ENCODE measurements around the gene FAM131C. TPM values are rescaled to one million over a fixed set of nuclear protein-coding genes. Genes with fewer than 3 reads are reported as not detected.

FAM131C gene
- total and polyA plus RNA-seq, 8 donors = 0.31 to 13.5 (median 1.7) TPM

- WGBS, 2 donors = 90 to 93% methylated on average over 9 of the region's 9 CpGs
Measured at GRCh38 chr1:16070640-16071355, 2.7 kb downstream of the FAM131C start.

DNA sequence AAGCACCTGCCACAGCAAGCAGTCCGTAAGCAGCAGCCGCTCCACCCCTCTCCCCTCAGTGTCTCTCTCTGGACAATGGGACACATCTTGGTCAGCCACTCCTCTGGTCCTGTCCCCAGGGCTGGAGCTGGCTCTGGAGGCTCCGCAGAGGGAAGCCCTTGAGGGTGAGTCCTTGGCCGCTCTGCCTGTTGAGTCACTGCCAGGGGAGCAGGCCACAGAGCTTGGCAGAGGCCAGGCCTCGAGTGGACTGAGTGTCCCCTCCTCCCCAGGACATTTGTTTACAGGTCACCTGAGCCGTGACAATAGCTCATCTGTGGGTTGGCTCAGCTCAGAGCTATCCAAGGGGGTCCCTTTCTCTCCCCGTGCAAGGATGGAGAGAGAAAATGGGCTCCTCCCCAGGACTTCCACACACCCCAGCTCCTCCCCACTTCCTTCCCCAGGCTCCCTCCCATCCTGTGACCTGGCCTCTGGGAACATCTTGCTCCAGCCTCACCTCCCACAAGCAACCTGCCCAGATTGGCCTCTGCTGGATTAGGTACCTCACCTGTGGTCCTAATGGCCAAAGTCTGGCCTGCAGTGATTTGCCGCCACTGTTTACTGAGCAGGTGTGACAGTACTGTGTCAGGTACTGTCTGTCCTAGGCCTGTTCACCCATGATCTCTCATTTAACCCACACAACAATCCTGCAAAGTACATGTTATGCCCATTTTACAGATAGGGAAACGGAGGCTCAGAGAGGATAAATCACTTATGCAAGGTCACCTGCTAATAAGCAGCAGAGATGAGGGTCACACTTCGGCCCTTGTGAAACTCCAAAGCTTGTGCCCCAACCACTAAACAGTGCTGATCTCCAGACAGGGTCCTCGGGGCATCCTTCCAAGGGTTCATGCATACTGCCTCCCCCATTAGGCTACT lies 4.8 kb downstream of the FAM131C start:
- peak overlapping the region; percentile 28 to 79 (median 72) for H3K27ac ChIP-seq
- intact Hi-C loops (cut with DNase I) = no loop called here
- no peak overlapping the region for H3K4me3 ChIP-seq
- ATAC-seq (peak; percentile 26 to 43 (median 36)), DNase-seq (peak in 4 of 6 donors; percentile 52 to 80 (median 70)), FAIRE-seq (no peak)
- H3K9me3 ChIP-seq = no peaks in the 10 kb centered on the region
- H3K27me3 ChIP-seq = no peaks in the 10 kb centered on the region
- H3K4me1 ChIP-seq = peaks cover 20 to 26% (median 25%) of the 10 kb centered on the region in 3 donors
- 55 to 58% methylated on average over 11 of the region's 11 CpGs for WGBS, 2 donors
- TF ChIP-seq, protein P1, sequence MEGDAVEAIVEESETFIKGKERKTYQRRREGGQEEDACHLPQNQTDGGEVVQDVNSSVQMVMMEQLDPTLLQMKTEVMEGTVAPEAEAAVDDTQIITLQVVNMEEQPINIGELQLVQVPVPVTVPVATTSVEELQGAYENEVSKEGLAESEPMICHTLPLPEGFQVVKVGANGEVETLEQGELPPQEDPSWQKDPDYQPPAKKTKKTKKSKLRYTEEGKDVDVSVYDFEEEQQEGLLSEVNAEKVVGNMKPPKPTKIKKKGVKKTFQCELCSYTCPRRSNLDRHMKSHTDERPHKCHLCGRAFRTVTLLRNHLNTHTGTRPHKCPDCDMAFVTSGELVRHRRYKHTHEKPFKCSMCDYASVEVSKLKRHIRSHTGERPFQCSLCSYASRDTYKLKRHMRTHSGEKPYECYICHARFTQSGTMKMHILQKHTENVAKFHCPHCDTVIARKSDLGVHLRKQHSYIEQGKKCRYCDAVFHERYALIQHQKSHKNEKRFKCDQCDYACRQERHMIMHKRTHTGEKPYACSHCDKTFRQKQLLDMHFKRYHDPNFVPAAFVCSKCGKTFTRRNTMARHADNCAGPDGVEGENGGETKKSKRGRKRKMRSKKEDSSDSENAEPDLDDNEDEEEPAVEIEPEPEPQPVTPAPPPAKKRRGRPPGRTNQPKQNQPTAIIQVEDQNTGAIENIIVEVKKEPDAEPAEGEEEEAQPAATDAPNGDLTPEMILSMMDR (IDR thresholded peaks at IDR 0.05) = no peak
- H3K36me3 ChIP-seq = no peaks in the 10 kb centered on the region

More at GRCh38 chr1:16070640-16071355, 2.7 kb downstream of the FAM131C start:
- peak in 1 of 6 donors; percentile 25 for DNase-seq
- Histone ChIP-seq H3K4me3 (no peak overlapping the region), H3K27ac (no peak overlapping the region), H3K36me3 (no peaks in the 10 kb centered on the region), H3K9me3 (no peaks in the 10 kb centered on the region), H3K27me3 (no peaks in the 10 kb centered on the region), H3K4me1 (peaks cover 20 to 25% (median 25%) of the 10 kb centered on the region in 3 donors)
- ATAC-seq = no peak
- no peak for FAIRE-seq
- TF ChIP-seq, protein P1 (IDR thresholded peaks at IDR 0.05) = no peak
- intact Hi-C loops (cut with DNase I) = loop anchor here in 1 of 3 donors (10.0 kb wide), 1 partner anchor 174 kb away; no protein-coding TSS in a partner anchor

DNA sequence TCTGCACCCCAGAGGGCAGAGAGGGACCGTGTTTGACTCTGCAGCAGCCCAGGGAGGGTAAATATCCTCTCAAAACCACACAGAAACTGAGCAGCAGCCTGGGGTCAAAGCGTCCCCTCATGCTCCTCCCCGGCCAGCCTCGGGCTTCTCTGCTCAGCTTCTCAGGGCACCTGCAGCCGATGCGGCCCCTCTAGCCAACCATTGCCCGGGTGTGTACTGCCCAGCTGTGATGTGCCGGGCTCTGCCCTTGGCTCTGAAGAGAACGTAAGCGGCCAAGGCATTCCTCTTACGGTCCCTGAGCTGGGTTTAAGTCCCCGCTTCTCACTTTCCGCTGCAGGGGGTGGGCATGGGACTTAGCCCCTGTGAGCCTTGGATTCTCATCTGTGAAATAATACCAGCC lies 5.5 kb downstream of the FAM131C start:
- TF ChIP-seq, protein P1 (IDR thresholded peaks at IDR 0.05) = no peak
- Histone ChIP-seq H3K9me3 (no peaks in the 10 kb centered on the region), H3K36me3 (no peaks in the 10 kb centered on the region), H3K27ac (peak overlapping the region; percentile 28 to 79 (median 72)), H3K4me3 (no peak overlapping the region), H3K27me3 (no peaks in the 10 kb centered on the region), H3K4me1 (peaks cover 20 to 26% (median 25%) of the 10 kb centered on the region in 3 donors)
- no peak for FAIRE-seq
- WGBS, 2 donors = 63 to 65% methylated on average over 13 of the region's 13 CpGs
- intact Hi-C loops (cut with DNase I) = no loop called here
- peak; percentile 1 to 12 (median 9) for ATAC-seq
- DNase-seq = peak in 1 of 6 donors; percentile 51

DNA sequence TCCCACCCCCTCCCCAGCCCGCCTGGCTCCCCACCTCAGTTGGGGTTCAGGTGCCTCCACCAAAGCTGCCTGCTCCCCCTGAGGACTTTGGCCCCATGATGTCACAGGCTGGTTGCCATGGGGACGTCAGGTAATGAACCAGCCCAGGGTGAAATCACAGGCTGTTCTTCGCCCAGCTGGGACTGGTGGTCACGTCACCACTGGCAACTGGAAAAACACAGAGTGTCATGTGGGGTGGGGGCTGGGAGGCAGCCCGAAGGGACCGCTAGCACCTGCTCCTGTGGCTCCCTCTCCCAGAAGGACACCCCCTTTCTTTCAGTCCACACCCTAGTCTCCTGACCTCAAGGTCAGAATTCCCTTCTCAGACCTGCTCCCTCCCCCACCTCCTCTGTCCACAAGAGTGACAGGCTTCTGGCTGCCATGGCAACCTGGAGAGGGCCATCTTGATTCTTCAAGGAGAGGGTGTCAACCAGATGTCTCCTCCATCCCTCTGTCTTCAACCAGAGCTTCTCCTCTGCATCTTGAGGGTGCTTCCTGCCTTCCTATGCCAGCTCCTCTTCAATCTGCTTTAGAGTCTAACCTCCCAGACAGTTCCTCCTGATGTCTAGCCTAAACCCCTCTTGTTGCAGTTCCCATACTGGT lies 6.2 kb downstream of the FAM131C start:
- no peaks in the 10 kb centered on the region for H3K27me3 ChIP-seq
- no peak for FAIRE-seq
- peaks cover 20 to 26% (median 25%) of the 10 kb centered on the region in 3 donors for H3K4me1 ChIP-seq
- H3K4me3 ChIP-seq = no peak overlapping the region
- no peaks in the 10 kb centered on the region for H3K9me3 ChIP-seq
- H3K27ac ChIP-seq = peak overlapping the region; percentile 35 to 79 (median 72)
- intact Hi-C loops (cut with DNase I) = no loop called here
- peak; percentile 77 to 88 (median 84) for ATAC-seq
- TF ChIP-seq, protein P1 (IDR thresholded peaks at IDR 0.05) = no peak
- no peaks in the 10 kb centered on the region for H3K36me3 ChIP-seq
- WGBS, 2 donors = 16 to 19% methylated on average over 6 of the region's 6 CpGs
- DNase-seq = peak; percentile 88 to 97 (median 94)
